Measurements from ENCODE around the gene C15orf62.

GRCh38 chr15:40775007-40775406 is 5.2 kb downstream of the C15orf62 start:
- TF ChIP-seq POLR2A (IDR thresholded peaks at IDR 0.05) = no peak
- TF ChIP-seq, protein P1, sequence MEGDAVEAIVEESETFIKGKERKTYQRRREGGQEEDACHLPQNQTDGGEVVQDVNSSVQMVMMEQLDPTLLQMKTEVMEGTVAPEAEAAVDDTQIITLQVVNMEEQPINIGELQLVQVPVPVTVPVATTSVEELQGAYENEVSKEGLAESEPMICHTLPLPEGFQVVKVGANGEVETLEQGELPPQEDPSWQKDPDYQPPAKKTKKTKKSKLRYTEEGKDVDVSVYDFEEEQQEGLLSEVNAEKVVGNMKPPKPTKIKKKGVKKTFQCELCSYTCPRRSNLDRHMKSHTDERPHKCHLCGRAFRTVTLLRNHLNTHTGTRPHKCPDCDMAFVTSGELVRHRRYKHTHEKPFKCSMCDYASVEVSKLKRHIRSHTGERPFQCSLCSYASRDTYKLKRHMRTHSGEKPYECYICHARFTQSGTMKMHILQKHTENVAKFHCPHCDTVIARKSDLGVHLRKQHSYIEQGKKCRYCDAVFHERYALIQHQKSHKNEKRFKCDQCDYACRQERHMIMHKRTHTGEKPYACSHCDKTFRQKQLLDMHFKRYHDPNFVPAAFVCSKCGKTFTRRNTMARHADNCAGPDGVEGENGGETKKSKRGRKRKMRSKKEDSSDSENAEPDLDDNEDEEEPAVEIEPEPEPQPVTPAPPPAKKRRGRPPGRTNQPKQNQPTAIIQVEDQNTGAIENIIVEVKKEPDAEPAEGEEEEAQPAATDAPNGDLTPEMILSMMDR (IDR thresholded peaks at IDR 0.05) = no peak

Measured in lower leg skin (tissue), 3 donors.